ENCODE results near the gene ODAD2. TPM values are rescaled to one million over a fixed set of nuclear protein-coding genes. Genes with fewer than 3 reads are reported as not detected.

Gene ODAD2
- total RNA-seq, 1 donor from 2014 or later: 0.86 TPM

- DNase-seq (ENCODE audit: low spot score): no peak
Observed at GRCh38 chr10:27774831-27775230, 224.0 kb downstream of the ODAD2 start.

GRCh38 chr10:27771231-27771630 lies 227.6 kb downstream of the ODAD2 start:
- DNase-seq (ENCODE audit: low spot score): no peak

- no peak for DNase-seq (ENCODE audit: low spot score)
Observed at GRCh38 chr10:27770181-27770580, 228.7 kb downstream of the ODAD2 start.

All from ureter (tissue), 1 donor.